B cell (primary cell): ENCODE results near the gene VAV2. TPM values are rescaled to one million over a fixed set of nuclear protein-coding genes. Genes with fewer than 3 reads are reported as not detected.
A peak's percentile ranks its signal among the peaks of the same experiment; 100 is the strongest.

Source experiments
- ATAC-seq: fragments of 200-7000 bp; cut with Tn5 transposase; one replicate; pipeline ENCODE4 v1.10.0; 2021; ENCODE audit warnings: low read depth, mild to moderate bottlenecking, moderate number of reproducible peaks, moderate library complexity
- CTCF ChIA-PET: fragments of 350-600 bp; sonication (Branson Sonifier 250); formaldehyde crosslinking; loops from one replicate; lab custom pipeline; 2021; ENCODE audit warnings: antibody characterized with exemption, inconsistent platforms; lab: Charles Lee
- POLR2A ChIA-PET: fragments of 350-600 bp; sonication (Branson Sonifier 250); formaldehyde crosslinking; loops from one replicate; lab custom pipeline; 2021; ENCODE audit warnings: antibody characterized with exemption; lab: Charles Lee
- DNase-seq: peaks from one replicate; pipeline ENCODE4 v3.0.0; 2013
- H2AFZ ChIP-seq: 2 replicates; pipeline ENCODE4 v1.6.1; 2012; ENCODE audit warnings: mild to moderate bottlenecking, low read depth, low read length; ENCODE audit not compliant: insufficient read depth, poor library complexity, severe bottlenecking
- H3K27ac ChIP-seq, 2 donors: 1 replicate in 1 of 2; 2 replicates in 1 of 2; pipeline ENCODE4 v1.5.1; 2012 to 2013; ENCODE audit warnings: low read length in 2 of 2, mild to moderate bottlenecking in 2 of 2, moderate library complexity in 1 of 2
- H3K27me3 ChIP-seq, 4 experiments: fragments of 200-600 bp in 1 of 4; sonication (generic) in 1 of 4; replicated peaks in 1 of 4; 1 replicate in 2 of 4; 2 replicates in 2 of 4; pipeline versions ENCODE4 v1.6.1 to v1.7.0; 2013 to 2016; ENCODE audit warnings: low read length in 3 of 4, mild to moderate bottlenecking in 2 of 4, mixed read lengths in 1 of 4, moderate library complexity in 1 of 4; ENCODE audit not compliant: insufficient read depth in 4 of 4, control insufficient read depth in 3 of 4; ENCODE audit errors: control extremely low read depth in 1 of 4
- H3K36me3 ChIP-seq, 2 experiments: replicated peaks in 1 of 2; 1 replicate in 1 of 2; 2 replicates in 1 of 2; pipeline versions ENCODE4 v1.6.1 to v1.7.1; 2013; ENCODE audit warnings: low read length in 1 of 2; ENCODE audit not compliant: insufficient read depth in 2 of 2, control insufficient read depth in 1 of 2; ENCODE audit errors: control extremely low read depth in 1 of 2, extremely low read depth in 1 of 2
- H3K4me1 ChIP-seq, 2 donors: fragments of 200-600 bp in 1 of 2; sonication (generic) in 1 of 2; 1 replicate in 1 of 2; 2 replicates in 1 of 2; pipeline versions ENCODE4 v1.5.1 to v1.6.1; 2013 to 2017; ENCODE audit warnings: low read length in 2 of 2; ENCODE audit not compliant: control insufficient read depth in 2 of 2, insufficient read depth in 2 of 2
- H3K4me2 ChIP-seq: replicated peaks from 2 replicates; pipeline ENCODE3; 2012; ENCODE audit warnings: mild to moderate bottlenecking, low read depth, low read length; ENCODE audit not compliant: poor library complexity, severe bottlenecking
- H3K4me3 ChIP-seq, 5 experiments: fragments of 200-600 bp in 1 of 5; sonication (generic) in 1 of 5; 1 replicate in 3 of 5; 2 replicates in 2 of 5; pipeline versions ENCODE4 v1.5.1 to v1.7.0; 2011 to 2016; ENCODE audit warnings: low read length in 4 of 5, mild to moderate bottlenecking in 4 of 5, low read depth in 2 of 5, control low read depth in 1 of 5, moderate library complexity in 1 of 5; ENCODE audit not compliant: insufficient read depth in 1 of 5; ENCODE audit errors: control extremely low read depth in 1 of 5, extremely low read depth in 1 of 5
- H3K79me2 ChIP-seq: fragments of 200-600 bp; sonication (generic); one replicate; pipeline ENCODE4 v1.6.0; 2016; ENCODE audit warnings: low read length; ENCODE audit not compliant: control insufficient read depth, insufficient read depth
- H3K9ac ChIP-seq: fragments of 200-600 bp; sonication (generic); 2 replicates; pipeline ENCODE4 v1.6.1; 2017; ENCODE audit warnings: mild to moderate bottlenecking, low read length, moderate library complexity
- H3K9me3 ChIP-seq, 3 donors: one replicate each; pipeline versions ENCODE4 v1.6.1 to v1.7.1; 2013; ENCODE audit warnings: low read length in 2 of 3; ENCODE audit not compliant: control insufficient read depth in 2 of 3, insufficient read depth in 1 of 3; ENCODE audit errors: control extremely low read depth in 1 of 3
- H4K20me1 ChIP-seq: 2 replicates; pipeline ENCODE4 v1.6.0; 2012; ENCODE audit warnings: mild to moderate bottlenecking, low read length; ENCODE audit not compliant: insufficient read depth, control insufficient read depth, poor library complexity, severe bottlenecking
- H3K27ac Mint-ChIP-seq: one replicate; pipeline ENCODE4 v1.8.0; 2021; ENCODE audit warnings: mixed read lengths
- H3K27me3 Mint-ChIP-seq: one replicate; pipeline ENCODE4 v1.8.0; 2021; ENCODE audit warnings: mixed read lengths
- H3K4me1 Mint-ChIP-seq: one replicate; pipeline ENCODE4 v1.8.0; 2021; ENCODE audit warnings: mixed read lengths
- H3K4me3 Mint-ChIP-seq: one replicate; pipeline ENCODE4 v1.8.0; 2021; ENCODE audit warnings: mixed read lengths
- H3K9me3 Mint-ChIP-seq: one replicate; pipeline ENCODE4 v1.8.0; 2022; ENCODE audit warnings: mixed read lengths; ENCODE audit not compliant: insufficient read depth
- CTCF ChIP-seq: fragments of 200-600 bp; IDR thresholded peaks from one replicate; pipeline ENCODE4 v1.8.0; 2022; ENCODE audit warnings: antibody characterized with exemption, mild to moderate bottlenecking
- EZH2 ChIP-seq: IDR thresholded peaks from 2 replicates; pipeline ENCODE4 v1.6.1; 2012; ENCODE audit warnings: borderline replicate concordance, low read depth, mild to moderate bottlenecking, moderate library complexity, low read length; ENCODE audit not compliant: insufficient read depth, poor library complexity, severe bottlenecking
- WGBS: methylation state at CpG from one replicate; pipeline ENCODE4 v1.1.5; 2013; ENCODE audit warnings: missing lambda C conversion rate; ENCODE audit not compliant: insufficient coverage; 5-methylcytosine and 5-hydroxymethylcytosine counted together
- intact Hi-C: fragments of 100-400 bp; cut with micrococcal nuclease; formaldehyde crosslinking; loops from one replicate; pipeline ENCODE4 v1.10.0; 2022
- polyA plus RNA-seq: library from polyadenylated mRNA; depleted of rRNA; stranded (reverse); fragments of >200 nt; gene quantifications from 2 replicates; pipeline ENCODE4 v1.2.3, GENCODE V29; 2012
- total RNA-seq, 2 donors: library from RNA; stranded (reverse); fragments of 120-200 nt in 1 of 2; gene quantifications; 1 replicate in 1 of 2; 2 replicates in 1 of 2; pipeline versions ENCODE4 v1.2.3 to v1.2.4, GENCODE V29; 2013 to 2022

VAV2 gene
- total and polyA plus RNA-seq, 2 donors (not counting 1 experiment from before 2014, with no cell fraction given): 34.4 to 128 TPM

- Histone ChIP-seq H3K9me3 (peaks cover 0 to 20% (median 9%) of the 10 kb centered on the region in 3 donors), H3K36me3 (peaks cover 0 to 21% of the 10 kb centered on the region in 2 experiments), H3K4me3 (no peak overlapping the region), H3K27ac (peak overlapping the region in 1 of 2 donors; percentile 44), H3K27me3 (no peaks in the 10 kb centered on the region), H3K79me2 (peaks cover 99% of the 10 kb centered on the region), H2AFZ (no peak overlapping the region), H4K20me1 (peaks cover 98% of the 10 kb centered on the region), H3K4me1 (peaks cover 8 to 21% of the 10 kb centered on the region in 2 donors), H3K4me2 (peak overlapping the region; percentile 44), H3K9ac (no peak overlapping the region)
- Mint-ChIP-seq H3K27me3 (no peaks in the 10 kb centered on the region), H3K4me1 (peaks cover 30% of the 10 kb centered on the region), H3K27ac (no peak overlapping the region), H3K9me3 (peaks cover 7% of the 10 kb centered on the region), H3K4me3 (no peak overlapping the region)
- CTCF ChIA-PET: interaction anchor here (1.6 to 1.9 kb wide), 2 partner anchors 81 to 130 kb away, joined by 5 read pairs; no protein-coding TSS in a partner anchor
- DNase-seq (no peak), ATAC-seq (no peak)
- intact Hi-C loops: no loop called here
- TF ChIP-seq EZH2 (no peak), CTCF (no peak)
- 96% methylated on average over 19 of the region's 19 CpGs for WGBS
- POLR2A ChIA-PET: interaction anchor here (0.9 kb wide), 1 partner anchor 10 kb away, joined by 3 read pairs; no protein-coding TSS in a partner anchor
Measured at GRCh38 chr9:133863257-133863592, 128.9 kb downstream of the VAV2 start.

- intact Hi-C loops: no loop called here
- Mint-ChIP-seq H3K9me3 (peaks cover 7% of the 10 kb centered on the region), H3K4me3 (peak overlapping the region; percentile 68), H3K27me3 (no peaks in the 10 kb centered on the region), H3K4me1 (peaks cover 28% of the 10 kb centered on the region), H3K27ac (peak overlapping the region; percentile 76)
- Histone ChIP-seq H3K27me3 (no peaks in the 10 kb centered on the region), H3K9me3 (peaks cover 0 to 19% (median 9%) of the 10 kb centered on the region in 3 donors), H3K79me2 (peaks cover 99% of the 10 kb centered on the region), H3K4me3 (no peak overlapping the region), H2AFZ (no peak overlapping the region), H3K9ac (no peak overlapping the region), H4K20me1 (peaks cover 98% of the 10 kb centered on the region), H3K27ac (peak overlapping the region in 1 of 2 donors; percentile 44), H3K36me3 (peaks cover 0 to 25% of the 10 kb centered on the region in 2 experiments), H3K4me2 (peak overlapping the region; percentile 44), H3K4me1 (peaks cover 8 to 21% of the 10 kb centered on the region in 2 donors)
- CTCF ChIA-PET: interaction anchor here (1.6 to 1.9 kb wide), 2 partner anchors 81 to 131 kb away, joined by 5 read pairs; no protein-coding TSS in a partner anchor
- DNase-seq: no peak
- WGBS: 48% methylated on average over 25 of the region's 28 CpGs
- ATAC-seq: no peak
- POLR2A ChIA-PET: interaction anchor here (0.9 kb wide), 1 partner anchor 11 kb away, joined by 3 read pairs; no protein-coding TSS in a partner anchor
- TF ChIP-seq EZH2 (no peak), CTCF (no peak)
Measured at GRCh38 chr9:133862585-133863256, 129.4 kb downstream of the VAV2 start.
